IMR-90 (cell line): Measurements from ENCODE around the gene KDM6A.

ENCODE experiments used
- BHLHE40 ChIP-seq: fragments of 150-350 bp; IDR thresholded peaks from 2 replicates; pipeline ENCODE4 v1.6.1; 2016; ENCODE audit warnings: mild to moderate bottlenecking, low read depth, low read length
- CEBPB ChIP-seq: IDR thresholded peaks from 2 replicates; pipeline ENCODE4 v1.6.1; 2012; ENCODE audit warnings: low read depth, low read length, improper control_type of control experiment
- CHD1 ChIP-seq: IDR thresholded peaks from 2 replicates; pipeline ENCODE4 v1.6.1; 2012; ENCODE audit warnings: low read depth, low read length, improper control_type of control experiment
- CTCF ChIP-seq: conservative IDR thresholded peaks from 2 replicates; pipeline ENCODE4 v1.5.1; 2012; ENCODE audit warnings: mild to moderate bottlenecking, low read depth, low read length, improper control_type of control experiment
- ELK1 ChIP-seq: fragments of 150-350 bp; IDR thresholded peaks from 2 replicates; pipeline ENCODE4 v1.6.1; 2016; ENCODE audit warnings: low read depth, mild to moderate bottlenecking, low read length, moderate library complexity, borderline replicate concordance
- FOS ChIP-seq: fragments of 150-350 bp; IDR thresholded peaks from 2 replicates; pipeline ENCODE4 v1.6.1; 2016; ENCODE audit warnings: low read depth, low read length
- MAFK ChIP-seq: IDR thresholded peaks from 2 replicates; pipeline ENCODE4 v1.6.1; 2012; ENCODE audit warnings: low read depth, low read length, improper control_type of control experiment
- MXI1 ChIP-seq: IDR thresholded peaks from 2 replicates; pipeline ENCODE4 v1.6.1; 2012; ENCODE audit warnings: low read depth, mild to moderate bottlenecking, low read length, moderate library complexity, borderline replicate concordance
- POLR2A ChIP-seq: IDR thresholded peaks from 2 replicates; pipeline ENCODE4 v1.6.1; 2012; ENCODE audit warnings: mild to moderate bottlenecking, low read depth, low read length
- RCOR1 ChIP-seq: IDR thresholded peaks from 2 replicates; pipeline ENCODE4 v1.6.1; 2012; ENCODE audit warnings: mild to moderate bottlenecking, low read length, improper control_type of control experiment; ENCODE audit not compliant: insufficient replicate concordance

GRCh38 chrX:44927398-44927797, 54.4 kb downstream of the KDM6A start:
- no peak for TF ChIP-seq FOS
- no peak for TF ChIP-seq POLR2A
- no peak for TF ChIP-seq CTCF
- no peak for TF ChIP-seq ELK1
- no peak for TF ChIP-seq MAFK
- no peak for TF ChIP-seq MXI1
- no peak for TF ChIP-seq BHLHE40
- TF ChIP-seq CHD1: no peak
- TF ChIP-seq CEBPB: no peak
- TF ChIP-seq RCOR1: no peak
